Endothelial cell of umbilical vein (primary cell): Measurements from ENCODE around the gene CHSY3. TPM values are rescaled to one million over a fixed set of nuclear protein-coding genes. Genes with fewer than 3 reads are reported as not detected.

Source experiments
- BruUV-seq: library from RNA; stranded (reverse); fragments of 400-500 nt; replicated peaks from 2 replicates; lab custom pipeline; 2021; lab: Mats Ljungman, UMichigan
- CTCF ChIA-PET: fragments of 300-600, 350-600 bp; sonication (Branson Sonifier 250); formaldehyde crosslinking; loops from one replicate; lab custom pipeline; 2021; ENCODE audit warnings: antibody characterized with exemption, inconsistent platforms; lab: Charles Lee
- POLR2A ChIA-PET: fragments of 300-600, 350-600 bp; sonication (Branson Sonifier 250); formaldehyde crosslinking; loops from one replicate; lab custom pipeline; 2021; ENCODE audit warnings: antibody characterized with exemption, inconsistent platforms; lab: Charles Lee
- DNase-seq: peaks from one replicate; pipeline ENCODE4 v3.0.0-alpha.2; 2011; ENCODE audit warnings: low read depth, low spot score
- FAIRE-seq: peaks from 2 replicates; lab custom pipeline; 2011; peaks lifted over from hg19 to GRCh38; lab: Jason Lieb, UNC
- H2AFZ ChIP-seq: 2 replicates; pipeline ENCODE4 v1.6.0; 2012; ENCODE audit warnings: low read depth, low read length, control low read depth, inconsistent platforms
- H3K27ac ChIP-seq: 2 replicates; pipeline ENCODE4 v1.5.1; 2011; ENCODE audit warnings: low read depth, mild to moderate bottlenecking, control low read depth, low read length, moderate library complexity; ENCODE audit not compliant: insufficient read depth
- H3K27me3 ChIP-seq, 2 experiments: 2 replicates each; pipeline versions ENCODE4 v1.6.0 to v1.6.1; 2011; ENCODE audit warnings: low read length in 2 of 2, mixed read lengths in 1 of 2; ENCODE audit not compliant: control insufficient read depth in 2 of 2, insufficient read depth in 2 of 2
- H3K36me3 ChIP-seq, 2 experiments: 2 replicates in 1 of 2; 3 replicates in 1 of 2; pipeline ENCODE4 v1.5.1; 2011; ENCODE audit warnings: low read length in 2 of 2, mild to moderate bottlenecking in 1 of 2, moderate library complexity in 1 of 2; ENCODE audit not compliant: control insufficient read depth in 2 of 2, insufficient read depth in 2 of 2; ENCODE audit errors: extremely low read depth in 1 of 2
- H3K4me1 ChIP-seq: 3 replicates; pipeline ENCODE4 v1.5.1; 2011; ENCODE audit warnings: mild to moderate bottlenecking, low read length; ENCODE audit not compliant: control insufficient read depth, insufficient read depth; ENCODE audit errors: extremely low read depth
- H3K4me2 ChIP-seq: 2 replicates; pipeline ENCODE4 v1.6.1; 2011; ENCODE audit warnings: low read length, control low read depth, mixed read lengths; ENCODE audit not compliant: insufficient read depth
- H3K4me3 ChIP-seq, 3 experiments: fragments of 200-600 bp in 1 of 3; sonication (generic), shearing (Covaris generic) in 1 of 3; replicated peaks in 1 of 3; 2 replicates each; pipeline ENCODE4 v1.5.1; 2011 to 2016; ENCODE audit warnings: control low read depth in 3 of 3, low read length in 3 of 3, mild to moderate bottlenecking in 2 of 3, inconsistent platforms in 1 of 3, low read depth in 1 of 3, moderate library complexity in 1 of 3; ENCODE audit not compliant: insufficient read depth in 1 of 3
- H3K79me2 ChIP-seq: 2 replicates; pipeline ENCODE4 v1.6.0; 2012; ENCODE audit warnings: low read length, inconsistent platforms; ENCODE audit not compliant: control insufficient read depth, insufficient read depth
- H3K9ac ChIP-seq: replicated peaks from 2 replicates; pipeline ENCODE3; 2011; ENCODE audit warnings: low read length, control low read depth; ENCODE audit not compliant: insufficient read depth; ENCODE audit errors: extremely low read depth
- H3K9me1 ChIP-seq: replicated peaks from 3 replicates; pipeline ENCODE4 v1.6.0; 2011; ENCODE audit warnings: mild to moderate bottlenecking, low read length; ENCODE audit not compliant: control insufficient read depth, insufficient read depth; ENCODE audit errors: extremely low read depth
- H3K9me3 ChIP-seq: replicated peaks from 2 replicates; pipeline ENCODE4 v1.5.1; 2012; ENCODE audit warnings: low read length, inconsistent platforms; ENCODE audit not compliant: control insufficient read depth, insufficient read depth
- H4K20me1 ChIP-seq: replicated peaks from 2 replicates; pipeline ENCODE3; 2011; ENCODE audit warnings: mild to moderate bottlenecking, low read length; ENCODE audit not compliant: control insufficient read depth, insufficient read depth; ENCODE audit errors: extremely low read depth
- CTCF ChIP-seq, 2 donors: IDR thresholded peaks; 1 replicate in 1 of 2; 2 replicates in 1 of 2; pipeline ENCODE4 v1.5.1; 2011; ENCODE audit warnings: low read length in 2 of 2, mild to moderate bottlenecking in 2 of 2, moderate library complexity in 2 of 2, control low read depth in 1 of 2, inconsistent platforms in 1 of 2, low read depth in 1 of 2; ENCODE audit not compliant: insufficient read depth in 1 of 2; ENCODE audit errors: extremely low read depth in 1 of 2
- EZH2 ChIP-seq: IDR thresholded peaks from 2 replicates; pipeline ENCODE4 v1.6.1; 2012; ENCODE audit warnings: borderline replicate concordance, low read depth, mild to moderate bottlenecking, moderate library complexity, low read length, inconsistent platforms; ENCODE audit not compliant: severe bottlenecking
- FOS ChIP-seq: IDR thresholded peaks from 2 replicates; pipeline ENCODE4 v1.6.1; 2011; ENCODE audit warnings: mild to moderate bottlenecking, low read length, moderate library complexity, borderline replicate concordance; ENCODE audit not compliant: insufficient read depth
- GATA2 ChIP-seq: IDR thresholded peaks from 2 replicates; pipeline ENCODE4 v1.7.0; 2011; ENCODE audit warnings: low read depth, mild to moderate bottlenecking, moderate library complexity, mixed read lengths, low read length; ENCODE audit not compliant: insufficient read length, insufficient read depth
- JUN ChIP-seq: IDR thresholded peaks from 2 replicates; pipeline ENCODE4 v1.6.1; 2011; ENCODE audit warnings: borderline replicate concordance, low read depth; ENCODE audit not compliant: insufficient read length, insufficient read depth
- MAX ChIP-seq: IDR thresholded peaks from 2 replicates; pipeline ENCODE4 v1.6.1; 2011; ENCODE audit not compliant: insufficient read depth, insufficient read length
- MYC ChIP-seq: IDR thresholded peaks from one replicate; pipeline ENCODE4 v1.6.1; 2011; ENCODE audit warnings: mild to moderate bottlenecking, low read depth, low read length
- POLR2A ChIP-seq: IDR thresholded peaks from 2 replicates; pipeline ENCODE4 v1.6.1; 2012; ENCODE audit warnings: low read depth, mild to moderate bottlenecking, control low read depth, low read length
- POLR2AphosphoS5 ChIP-seq: IDR thresholded peaks from 2 replicates; pipeline ENCODE4 v1.6.1; 2012; ENCODE audit warnings: low read depth, mild to moderate bottlenecking, control low read depth, low read length, moderate library complexity; ENCODE audit not compliant: insufficient read depth
- dilution Hi-C: fragments of 300-500 bp; cut with MboI; formaldehyde crosslinking; loops from one replicate; pipeline ENCODE4 v1.15.0; 2019; ENCODE audit warnings: low sequenced_read_pairs; ENCODE audit not compliant: extremely low pct_ligation_motif_present
- intact Hi-C: fragments of 100-400 bp; cut with micrococcal nuclease; formaldehyde crosslinking; loops from one replicate; pipeline ENCODE4 v1.10.0; 2022
- polyA plus RNA-seq, 4 experiments: library from polyadenylated mRNA; depleted of rRNA in 3 of 4; stranded (reverse) in 3 of 4; unstranded in 1 of 4; fragments of >200 nt; gene quantifications; 2 replicates each; pipeline versions ENCODE4 v1.2.1 to v1.2.3, GENCODE V29; 2011 to 2012; ENCODE audit warnings: missing spikeins in 1 of 4
- total RNA-seq: library from RNA; stranded (reverse); gene quantifications from 2 replicates; pipeline ENCODE4 v1.2.3, GENCODE V29; 2021

Gene CHSY3
- total and polyA plus RNA-seq, 2 donors (not counting 3 experiments of a cell fraction or from before 2014, with no cell fraction given), result 2.2 to 8.4 TPM

GRCh38 chr5:129951039-129951438 lies 46.8 kb downstream of the CHSY3 start:
- H3K4me1 ChIP-seq, result no peaks in the 10 kb centered on the region
- no peaks in the 10 kb centered on the region for H3K27me3 ChIP-seq
- ChIA-PET POLR2A (no interaction called here), CTCF (no interaction called here)
- no peaks in the 10 kb centered on the region for H4K20me1 ChIP-seq
- H3K79me2 ChIP-seq, result no peaks in the 10 kb centered on the region
- no peak overlapping the region for H3K4me2 ChIP-seq
- intact Hi-C loops (no loop called here), dilution Hi-C loops (no loop called here)
- BruUV-seq, result no TSS peak
- TF ChIP-seq MAX, result no peak
- no peak for TF ChIP-seq GATA2
- no peak for DNase-seq
- no peaks in the 10 kb centered on the region for H3K36me3 ChIP-seq
- no peak overlapping the region for H3K27ac ChIP-seq
- H3K9me3 ChIP-seq, result no peaks in the 10 kb centered on the region
- H3K9me1 ChIP-seq, result no peaks in the 10 kb centered on the region
- no peak for FAIRE-seq
- H3K9ac ChIP-seq, result no peak overlapping the region
- no peak overlapping the region for H3K4me3 ChIP-seq
- no peak overlapping the region for H2AFZ ChIP-seq

- DNase-seq (no peak), FAIRE-seq (no peak)
- H4K20me1 ChIP-seq, result no peaks in the 10 kb centered on the region
- no peaks in the 10 kb centered on the region for H3K79me2 ChIP-seq
- intact Hi-C loops, result no loop called here
- no peak overlapping the region for H2AFZ ChIP-seq
- POLR2A ChIA-PET, result no interaction called here
- no peaks in the 10 kb centered on the region for H3K27me3 ChIP-seq
- H3K4me2 ChIP-seq, result no peak overlapping the region
- H3K4me1 ChIP-seq, result peaks cover 9% of the 10 kb centered on the region
- no peak overlapping the region for H3K9ac ChIP-seq
- CTCF ChIA-PET, result no interaction called here
- no peaks in the 10 kb centered on the region for H3K9me1 ChIP-seq
- H3K27ac ChIP-seq, result no peak overlapping the region
- no TSS peak for BruUV-seq
- no peaks in the 10 kb centered on the region for H3K36me3 ChIP-seq
- TF ChIP-seq POLR2A (no peak), MAX (no peak), POLR2AphosphoS5 (no peak), CTCF (IDR thresholded peaks at IDR 0.05; ENCODE audit: extremely low read depth in 1 of 2, insufficient read depth in 1 of 2, low read depth in 1 of 2, low read length in 2 of 2) (no peak), GATA2 (no peak), MYC (no peak), EZH2 (no peak), JUN (no peak), FOS (no peak)
- H3K4me3 ChIP-seq, result no peak overlapping the region
- H3K9me3 ChIP-seq, result no peaks in the 10 kb centered on the region
- dilution Hi-C loops, result no loop called here
Measured at GRCh38 chr5:129958581-129958980, 54.3 kb downstream of the CHSY3 start.
